Neuron (in vitro differentiated cells): ENCODE measurements around the gene DAD1.

Source experiments
- H2AFZ ChIP-seq: one replicate; pipeline ENCODE4 v1.6.1; 2013; ENCODE audit warnings: low read depth, mild to moderate bottlenecking, inconsistent platforms, low read length, moderate library complexity
- H3K27me3 ChIP-seq: one replicate; pipeline ENCODE4 v1.6.1; 2013; ENCODE audit warnings: low read length; ENCODE audit not compliant: insufficient read depth
- H3K36me3 ChIP-seq: one replicate; pipeline ENCODE4 v1.6.1; 2013; ENCODE audit warnings: low read length; ENCODE audit not compliant: insufficient read depth
- H3K4me1 ChIP-seq: one replicate; pipeline ENCODE4 v1.6.1; 2013; ENCODE audit warnings: low read length; ENCODE audit not compliant: insufficient read depth
- H3K4me3 ChIP-seq: 2 replicates; pipeline ENCODE4 v1.5.1; 2013; ENCODE audit warnings: mild to moderate bottlenecking, low read length, moderate library complexity
- H3K9me3 ChIP-seq: one replicate; pipeline ENCODE4 v1.6.1; 2013; ENCODE audit warnings: low read length

The DAD1 gene

DNA sequence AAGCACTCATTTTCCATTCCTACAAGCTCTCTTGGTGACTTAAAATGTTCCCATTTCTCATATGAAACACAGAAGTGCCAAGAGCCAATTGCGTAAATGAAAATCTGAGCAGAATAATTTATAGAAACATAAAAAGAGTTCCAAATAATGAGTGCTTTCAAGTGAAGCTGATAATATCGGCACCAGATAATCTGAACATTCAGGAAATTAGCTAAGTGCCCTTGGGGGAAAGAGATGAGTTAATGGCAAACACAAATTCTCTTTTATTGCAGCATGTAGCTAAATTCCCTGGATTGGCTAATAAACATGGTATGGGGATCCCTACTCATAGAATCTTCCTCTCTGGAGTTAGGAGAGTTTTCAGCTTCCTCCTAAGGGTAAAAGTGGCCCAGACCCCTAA, 46.7 kb downstream of the DAD1 start:
- Histone ChIP-seq H3K27me3 (no peaks in the 10 kb centered on the region), H3K36me3 (no peaks in the 10 kb centered on the region), H3K4me3 (no peak overlapping the region), H3K9me3 (no peaks in the 10 kb centered on the region), H3K4me1 (peaks cover 5% of the 10 kb centered on the region), H2AFZ (no peak overlapping the region)

DNA sequence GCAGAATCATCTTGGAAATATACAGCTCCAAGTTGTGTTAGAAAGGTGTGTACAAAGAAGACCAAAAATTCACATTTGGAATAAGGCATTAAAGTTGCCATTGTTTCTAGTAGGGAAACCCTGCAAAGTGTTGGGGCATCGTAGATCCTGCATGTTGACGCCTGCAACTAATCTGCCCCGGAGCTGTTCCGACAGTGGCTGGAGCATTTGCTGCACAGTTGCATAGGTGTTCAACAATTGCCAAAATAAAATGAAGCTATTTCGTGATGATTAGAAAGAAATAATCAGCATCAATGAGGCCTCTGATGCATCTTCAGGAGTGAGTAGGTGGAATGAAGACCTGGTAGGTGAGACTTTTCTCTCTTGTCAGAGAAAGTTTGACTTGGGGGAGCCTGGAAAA, 47.3 kb downstream of the DAD1 start:
- Histone ChIP-seq H3K9me3 (no peaks in the 10 kb centered on the region), H3K27me3 (no peaks in the 10 kb centered on the region), H3K4me3 (no peak overlapping the region), H2AFZ (no peak overlapping the region), H3K36me3 (no peaks in the 10 kb centered on the region), H3K4me1 (peaks cover 7% of the 10 kb centered on the region)

DNA sequence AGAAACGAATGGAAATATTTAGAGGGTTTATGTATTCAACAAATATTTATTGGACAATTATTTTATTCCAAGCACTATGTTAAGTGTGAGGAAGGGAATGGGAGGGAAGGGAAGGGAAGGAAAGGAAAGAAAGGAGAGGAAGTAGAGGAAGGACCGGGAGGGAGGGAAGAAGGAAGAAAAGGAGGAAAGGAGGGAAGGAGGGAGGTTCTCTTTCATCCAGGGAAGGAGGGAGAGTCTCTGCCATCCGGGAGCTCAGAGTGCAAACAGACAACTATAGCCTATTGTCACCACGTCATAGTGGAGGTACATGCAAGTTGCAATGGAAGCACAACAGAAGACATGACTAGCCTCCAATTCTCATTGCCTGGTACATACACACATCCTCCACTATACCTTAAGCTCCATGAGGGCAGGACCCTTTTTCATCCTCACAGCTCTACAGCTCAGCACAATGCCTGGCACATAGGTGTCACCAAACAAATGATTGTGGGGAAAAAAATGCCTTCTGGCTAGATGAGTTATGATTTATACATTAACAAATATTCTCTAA, 48.1 kb downstream of the DAD1 start:
- Histone ChIP-seq H3K4me1 (peaks cover 2% of the 10 kb centered on the region), H3K4me3 (no peak overlapping the region), H2AFZ (no peak overlapping the region), H3K27me3 (no peaks in the 10 kb centered on the region), H3K36me3 (no peaks in the 10 kb centered on the region), H3K9me3 (no peaks in the 10 kb centered on the region)

DNA sequence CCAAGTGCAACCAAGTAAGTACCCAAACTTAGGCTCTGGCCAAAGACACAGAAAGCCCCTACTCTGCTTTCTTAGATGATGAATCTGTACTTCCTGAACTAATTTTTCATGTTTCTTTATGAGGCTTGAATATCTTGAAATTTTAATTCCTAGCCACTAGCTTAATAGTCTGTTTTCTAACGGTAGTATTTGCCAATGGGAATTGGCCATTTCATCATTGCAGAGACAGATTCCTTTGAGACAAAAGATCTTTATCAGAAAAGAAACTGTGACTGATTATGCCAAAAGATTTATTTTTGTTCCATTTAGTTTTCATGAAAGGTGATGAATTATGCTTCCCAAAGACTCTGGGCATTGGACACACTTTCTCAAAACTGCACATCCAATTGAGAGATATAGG, 48.7 kb downstream of the DAD1 start:
- Histone ChIP-seq H3K27me3 (no peaks in the 10 kb centered on the region), H3K9me3 (no peaks in the 10 kb centered on the region), H2AFZ (no peak overlapping the region), H3K36me3 (no peaks in the 10 kb centered on the region), H3K4me1 (peaks cover 2% of the 10 kb centered on the region), H3K4me3 (no peak overlapping the region)

DNA sequence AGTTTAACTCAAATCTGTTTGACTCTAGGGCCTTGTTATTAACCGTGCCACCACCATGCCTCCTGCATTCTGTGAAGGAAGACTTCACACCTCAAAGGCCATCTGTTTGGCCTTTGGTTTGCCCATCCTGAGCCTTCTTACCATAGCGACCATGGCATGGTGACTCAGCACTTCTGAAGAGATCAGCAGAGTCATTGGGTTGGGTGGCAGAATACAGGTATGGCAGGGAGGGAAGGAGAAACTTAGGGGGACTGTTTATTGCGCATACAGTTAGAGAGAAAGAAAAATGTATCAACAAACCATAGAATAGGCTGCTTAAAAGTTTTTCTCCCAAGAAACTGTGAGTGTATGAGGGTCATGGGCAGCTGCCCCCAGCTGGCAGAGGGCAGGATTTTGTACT, 49.2 kb downstream of the DAD1 start:
- H3K4me1 ChIP-seq = peaks cover 2% of the 10 kb centered on the region
- no peaks in the 10 kb centered on the region for H3K9me3 ChIP-seq
- H3K27me3 ChIP-seq = no peaks in the 10 kb centered on the region
- no peaks in the 10 kb centered on the region for H3K36me3 ChIP-seq
- H3K4me3 ChIP-seq = no peak overlapping the region
- no peak overlapping the region for H2AFZ ChIP-seq

DNA sequence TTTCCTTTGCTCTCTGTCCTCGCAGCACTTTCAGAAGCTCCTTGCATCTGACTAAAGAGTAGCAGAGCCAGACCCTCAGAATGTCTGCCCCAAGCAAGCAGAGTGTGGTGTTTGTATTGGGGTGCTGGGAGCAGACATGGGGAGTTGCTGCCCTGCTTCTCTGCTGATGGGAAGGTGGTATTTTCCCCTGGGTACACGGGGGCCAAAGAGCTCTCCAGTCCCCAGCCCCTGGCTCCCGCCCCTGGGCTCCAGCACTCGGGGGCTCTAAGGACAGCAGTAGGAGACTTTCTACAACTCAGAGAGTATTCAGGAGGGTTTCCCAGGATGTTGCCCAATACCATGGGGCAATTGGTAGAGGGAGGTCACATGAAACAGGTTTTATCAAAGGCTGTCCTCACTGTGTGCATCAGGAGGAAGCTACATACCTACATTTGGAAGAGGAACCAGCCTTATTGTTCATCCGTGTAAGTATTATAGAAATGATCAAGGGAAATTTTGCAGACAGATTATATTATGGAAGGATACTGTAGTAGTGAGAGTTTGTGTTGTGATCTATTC, 50.3 kb downstream of the DAD1 start:
- no peaks in the 10 kb centered on the region for H3K36me3 ChIP-seq
- peaks cover 2% of the 10 kb centered on the region for H3K4me1 ChIP-seq
- no peaks in the 10 kb centered on the region for H3K9me3 ChIP-seq
- no peaks in the 10 kb centered on the region for H3K27me3 ChIP-seq
- H3K4me3 ChIP-seq = no peak overlapping the region
- H2AFZ ChIP-seq = no peak overlapping the region

DNA sequence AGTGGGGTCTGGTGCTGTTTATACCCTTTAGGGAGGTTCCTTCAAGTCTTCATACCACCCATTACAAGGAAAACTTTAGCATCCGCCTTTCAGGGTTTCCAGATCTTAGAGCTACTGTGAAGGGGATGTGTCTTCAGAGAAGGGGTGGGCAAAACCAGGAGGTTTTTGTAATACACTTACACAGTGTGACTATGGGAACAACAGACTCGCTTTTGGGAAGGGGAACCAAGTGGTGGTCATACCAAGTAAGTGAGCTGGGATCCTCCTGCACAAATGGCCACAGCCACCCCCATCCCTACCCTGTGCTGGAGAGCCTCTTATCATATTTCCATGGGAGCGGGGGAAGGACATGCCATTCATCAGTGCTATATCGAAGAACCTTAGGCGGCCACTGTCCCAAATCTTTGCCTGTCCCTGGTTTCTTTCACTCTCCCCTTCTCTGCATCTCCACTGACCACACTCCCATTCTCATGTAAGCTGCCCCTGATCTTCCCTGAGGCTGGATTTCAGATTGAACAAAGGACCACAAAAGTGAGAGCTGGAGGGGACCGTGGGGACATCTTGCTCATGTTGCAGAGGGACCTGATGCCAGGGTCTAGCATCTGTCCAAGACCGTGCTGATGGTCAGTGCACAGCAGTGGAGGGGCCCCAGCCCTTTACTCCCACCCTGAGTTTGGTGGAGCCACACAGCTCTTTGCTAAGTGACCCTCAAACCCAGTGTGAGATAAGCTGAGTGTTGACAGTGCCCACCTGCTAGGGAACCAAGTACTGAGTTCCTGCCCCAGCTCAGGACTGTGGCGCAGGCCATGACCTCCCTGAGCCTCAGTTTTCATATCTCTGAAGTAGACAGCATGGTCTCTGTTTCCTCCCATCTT, 51.4 kb downstream of the DAD1 start:
- peaks cover 2% of the 10 kb centered on the region for H3K4me1 ChIP-seq

DNA sequence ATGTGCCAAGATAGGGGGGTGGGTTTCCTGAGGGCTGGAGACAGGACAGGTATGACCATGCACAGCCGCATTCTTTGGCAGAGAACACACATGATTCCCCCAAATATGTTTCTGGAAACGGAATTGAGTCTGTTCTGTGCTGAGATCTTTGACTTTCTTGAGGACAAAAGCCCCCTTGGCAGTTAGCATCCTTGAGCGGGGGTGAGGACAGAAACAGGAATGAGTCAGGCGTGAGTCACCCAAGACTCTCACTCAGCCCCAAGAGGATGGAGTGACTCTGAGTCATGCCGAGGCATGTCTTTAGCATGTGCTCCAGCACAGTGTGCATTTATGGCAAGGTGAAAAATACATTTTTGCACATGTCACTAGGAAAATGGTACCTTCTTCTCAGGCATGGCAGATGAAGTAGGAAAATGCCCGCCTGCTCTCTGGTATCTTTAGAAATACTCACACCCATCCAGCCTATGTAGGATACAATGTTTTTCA, 52.1 kb downstream of the DAD1 start:
- Histone ChIP-seq H3K4me1 (peaks cover 2% of the 10 kb centered on the region), H3K4me3 (no peak overlapping the region)

More for the DNA sequence above, 51.4 kb downstream of the DAD1 start:
- no peaks in the 10 kb centered on the region for H3K36me3 ChIP-seq
- no peaks in the 10 kb centered on the region for H3K27me3 ChIP-seq
- no peak overlapping the region for H3K4me3 ChIP-seq
- no peak overlapping the region for H2AFZ ChIP-seq
- no peaks in the 10 kb centered on the region for H3K9me3 ChIP-seq

DNA sequence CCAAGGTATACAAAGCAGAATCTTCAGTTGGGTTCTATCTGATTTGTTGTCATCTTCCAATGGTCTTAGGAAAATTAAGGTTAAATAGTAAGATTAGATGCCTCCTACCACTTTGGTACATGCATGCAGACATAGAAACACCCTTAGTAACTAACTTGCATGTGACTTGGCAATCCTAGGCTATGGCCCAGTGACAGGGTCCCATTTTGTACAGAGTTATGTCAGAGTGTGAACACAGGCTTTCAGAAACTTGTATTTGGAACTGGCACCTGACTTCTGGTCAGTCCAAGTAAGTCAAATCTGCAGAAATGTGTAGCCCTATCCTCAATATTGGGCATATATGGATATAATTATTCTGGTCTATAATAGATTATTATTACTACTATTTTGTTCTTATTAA, 53.1 kb downstream of the DAD1 start:
- no peak overlapping the region for H2AFZ ChIP-seq
- no peaks in the 10 kb centered on the region for H3K9me3 ChIP-seq
- no peak overlapping the region for H3K4me3 ChIP-seq
- H3K4me1 ChIP-seq = peaks cover 2% of the 10 kb centered on the region
- H3K27me3 ChIP-seq = no peaks in the 10 kb centered on the region
- H3K36me3 ChIP-seq = no peaks in the 10 kb centered on the region

More for the DNA sequence above, 52.1 kb downstream of the DAD1 start:
- no peaks in the 10 kb centered on the region for H3K36me3 ChIP-seq
- H3K27me3 ChIP-seq = no peaks in the 10 kb centered on the region
- H2AFZ ChIP-seq = no peak overlapping the region
- H3K9me3 ChIP-seq = no peaks in the 10 kb centered on the region

DNA sequence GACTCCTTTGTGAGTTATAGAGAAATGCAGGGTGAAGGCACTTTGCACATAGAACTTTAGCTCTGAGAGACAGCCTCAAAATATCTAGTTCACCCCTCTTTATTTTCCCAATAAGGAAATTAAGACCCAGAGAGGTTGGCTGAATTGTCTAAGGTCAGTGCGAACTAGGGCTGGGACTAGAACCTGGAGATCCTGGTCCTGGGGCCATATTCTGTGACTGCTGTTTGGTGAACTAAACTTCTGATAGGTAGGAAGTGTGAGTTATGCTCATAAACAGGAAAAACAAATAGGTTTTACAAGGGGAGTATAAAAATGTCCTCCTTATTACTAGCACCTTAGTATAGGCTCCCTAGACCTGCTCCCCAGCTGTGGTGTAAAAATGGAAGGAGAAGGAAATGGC, 53.9 kb downstream of the DAD1 start:
- Histone ChIP-seq H3K27me3 (no peaks in the 10 kb centered on the region), H3K36me3 (no peaks in the 10 kb centered on the region), H3K4me1 (peaks cover 2% of the 10 kb centered on the region), H3K4me3 (no peak overlapping the region), H3K9me3 (no peaks in the 10 kb centered on the region), H2AFZ (no peak overlapping the region)

DNA sequence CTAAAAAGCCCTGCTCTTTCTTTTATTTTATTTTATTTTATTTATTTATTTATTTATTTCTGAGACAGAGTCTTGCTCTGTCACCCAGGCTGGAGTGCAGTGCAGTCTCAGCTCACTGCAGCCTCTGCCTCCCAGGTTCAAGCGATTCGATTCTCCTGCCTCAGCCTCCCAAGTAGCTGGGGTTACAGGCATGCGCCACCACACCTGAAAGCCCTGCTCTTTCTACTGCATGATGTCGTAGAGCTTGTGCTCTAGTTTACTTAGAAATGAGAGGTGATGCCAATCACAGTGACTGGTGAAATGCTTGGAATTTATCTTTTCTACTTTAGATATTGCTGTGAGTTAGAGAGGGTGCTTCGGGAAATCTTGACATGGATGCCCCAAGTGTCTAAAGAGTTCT, 54.5 kb downstream of the DAD1 start:
- H3K27me3 ChIP-seq = no peaks in the 10 kb centered on the region

DNA sequence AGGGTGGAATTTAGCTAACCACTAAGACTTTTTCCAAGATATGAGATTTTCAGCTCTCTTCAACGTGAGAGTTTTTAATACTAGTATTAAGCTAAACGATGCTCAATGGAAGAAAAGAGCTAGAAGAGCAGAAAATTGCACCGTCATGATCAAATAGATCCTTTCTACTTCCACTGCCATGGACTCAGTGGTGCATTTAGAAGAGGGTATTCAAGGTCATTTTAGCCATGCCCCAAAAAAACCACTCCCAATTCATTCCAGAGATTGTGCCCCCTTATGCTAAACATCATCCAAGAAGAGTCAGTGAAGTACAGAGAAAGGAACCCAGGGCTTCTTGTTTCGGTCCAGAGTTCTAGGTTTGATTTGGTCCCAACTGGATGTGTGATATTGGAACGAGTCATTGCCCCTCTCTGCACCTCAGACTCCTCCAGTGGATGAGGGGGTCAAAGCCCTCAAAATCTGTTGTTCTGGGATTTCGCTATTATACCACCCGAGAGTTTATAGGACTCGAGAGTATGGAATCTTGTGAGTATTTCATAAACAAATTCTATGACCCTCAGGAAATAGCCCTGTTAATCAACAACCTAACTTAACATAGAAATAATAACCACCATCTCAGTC, 55.2 kb downstream of the DAD1 start:
- H2AFZ ChIP-seq = no peak overlapping the region
- H3K4me3 ChIP-seq = no peak overlapping the region
- H3K9me3 ChIP-seq = no peaks in the 10 kb centered on the region
- H3K27me3 ChIP-seq = no peaks in the 10 kb centered on the region
- peaks cover 2% of the 10 kb centered on the region for H3K4me1 ChIP-seq
- no peaks in the 10 kb centered on the region for H3K36me3 ChIP-seq

More for the DNA sequence above, 54.5 kb downstream of the DAD1 start:
- H3K36me3 ChIP-seq = no peaks in the 10 kb centered on the region
- H3K4me3 ChIP-seq = no peak overlapping the region
- H3K9me3 ChIP-seq = no peaks in the 10 kb centered on the region
- peaks cover 2% of the 10 kb centered on the region for H3K4me1 ChIP-seq
- no peak overlapping the region for H2AFZ ChIP-seq

DNA sequence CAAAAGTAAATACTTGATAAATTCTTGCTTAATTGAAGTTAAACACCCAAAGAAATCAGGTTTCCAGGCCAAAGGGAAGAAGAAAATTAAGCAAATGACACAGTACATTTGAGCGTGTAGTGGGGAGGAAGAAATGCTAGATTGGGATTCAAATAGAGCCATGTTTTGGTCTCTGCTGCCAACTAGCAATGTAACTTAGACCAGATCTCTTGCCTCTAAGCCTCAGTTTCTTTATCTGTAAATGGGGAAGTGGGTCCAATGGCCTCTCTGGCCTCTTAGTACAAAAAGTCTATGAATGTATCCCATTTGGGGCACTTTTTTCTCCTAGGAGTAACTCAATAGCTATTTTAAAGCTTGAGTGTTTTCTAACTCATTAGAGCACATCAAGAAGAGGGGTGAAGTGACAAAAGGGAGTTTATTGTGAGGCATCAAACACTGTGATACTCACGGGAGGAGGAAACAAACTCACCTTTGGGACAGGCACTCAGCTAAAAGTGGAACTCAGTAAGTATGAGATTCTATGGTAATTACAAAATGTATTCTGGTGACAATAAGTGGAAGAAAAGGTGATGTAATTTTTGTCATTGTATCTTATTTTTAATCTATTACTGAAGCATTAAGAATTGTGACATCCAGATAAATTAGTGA, 55.8 kb downstream of the DAD1 start:
- Histone ChIP-seq H3K9me3 (no peaks in the 10 kb centered on the region), H3K4me3 (no peak overlapping the region), H2AFZ (no peak overlapping the region), H3K4me1 (peaks cover 2% of the 10 kb centered on the region), H3K36me3 (no peaks in the 10 kb centered on the region), H3K27me3 (no peaks in the 10 kb centered on the region)
